GM12878 (cell line): ENCODE results near the gene PPP1CC. TPM values are rescaled to one million over a fixed set of nuclear protein-coding genes. Genes with fewer than 3 reads are reported as not detected.

Source experiments
- CHD4 ChIP-seq: fragments of 200-600 bp; sonication (generic); IDR thresholded peaks from 2 replicates; pipeline ENCODE4 v1.6.1; 2016; ENCODE audit warnings: mild to moderate bottlenecking
- DPF2 ChIP-seq: fragments of 450-650 bp; IDR thresholded peaks from 2 replicates; pipeline ENCODE4 v1.6.1; 2017; ENCODE audit warnings: mild to moderate bottlenecking
- EED ChIP-seq: sonication (generic); IDR thresholded peaks from 2 replicates; pipeline ENCODE4 v1.6.1; 2016; ENCODE audit warnings: antibody characterized with exemption, low read depth
- HCFC1 ChIP-seq: fragments of 150-350 bp; IDR thresholded peaks from 2 replicates; pipeline ENCODE4 v1.6.1; 2014; ENCODE audit warnings: low read length
- IKZF1 ChIP-seq: fragments of 450-650 bp; conservative IDR thresholded peaks from 2 replicates; pipeline ENCODE4 v1.6.1; 2017; ENCODE audit warnings: antibody characterized with exemption, mild to moderate bottlenecking
- IKZF2 ChIP-seq, 2 experiments: fragments of 450-650 bp; IDR thresholded peaks; 2 replicates each; pipeline ENCODE4 v1.6.1; 2017; ENCODE audit warnings: mild to moderate bottlenecking in 2 of 2, moderate library complexity in 2 of 2
- JUNB ChIP-seq: IDR thresholded peaks from 2 replicates; pipeline ENCODE4 v1.6.1; 2016; ENCODE audit warnings: antibody characterized with exemption, mild to moderate bottlenecking
- KDM1A ChIP-seq: fragments of 200-600 bp; sonication (generic); IDR thresholded peaks from 2 replicates; pipeline ENCODE4 v1.6.1; 2016; ENCODE audit warnings: borderline replicate concordance
- NFXL1 ChIP-seq: fragments of 450-650 bp; IDR thresholded peaks from 2 replicates; pipeline ENCODE4 v1.6.1; 2017; ENCODE audit warnings: antibody characterized with exemption, mild to moderate bottlenecking, borderline replicate concordance
- NFYA ChIP-seq: IDR thresholded peaks from 2 replicates; pipeline ENCODE4 v1.6.1; 2011; ENCODE audit warnings: low read depth, mild to moderate bottlenecking, low read length, improper control_type of control experiment, borderline replicate concordance
- NFYB ChIP-seq: IDR thresholded peaks from 2 replicates; pipeline ENCODE4 v1.6.1; 2011; ENCODE audit warnings: low read depth, mild to moderate bottlenecking, low read length, improper control_type of control experiment, moderate library complexity; ENCODE audit not compliant: insufficient read depth
- PML ChIP-seq: IDR thresholded peaks from 2 replicates; pipeline ENCODE4 v1.6.1; 2012; ENCODE audit warnings: low read length, inconsistent platforms
- POU2F2 ChIP-seq: IDR thresholded peaks from 3 replicates; pipeline ENCODE4 v1.6.1; 2011; ENCODE audit warnings: low read depth, mild to moderate bottlenecking, low read length, borderline replicate concordance
- SMAD1 ChIP-seq: fragments of 450-650 bp; IDR thresholded peaks from 2 replicates; pipeline ENCODE4 v1.6.1; 2018; ENCODE audit warnings: mild to moderate bottlenecking, low read depth; ENCODE audit not compliant: partially characterized antibody
- SRF ChIP-seq, 2 experiments: IDR thresholded peaks; 2 replicates each; pipeline ENCODE4 v1.6.1; 2011; ENCODE audit warnings: low read depth in 2 of 2, low read length in 2 of 2, mild to moderate bottlenecking in 1 of 2, moderate library complexity in 1 of 2
- SUZ12 ChIP-seq: fragments of 200-600 bp; sonication (generic); IDR thresholded peaks from one replicate; pipeline ENCODE4 v1.6.1; 2018; ENCODE audit warnings: antibody characterized with exemption, mild to moderate bottlenecking; ENCODE audit not compliant: unreplicated experiment
- TAF1 ChIP-seq: IDR thresholded peaks from 2 replicates; pipeline ENCODE4 v1.6.1; 2011; ENCODE audit warnings: mild to moderate bottlenecking, low read depth, low read length, borderline replicate concordance
- TBL1XR1 ChIP-seq: IDR thresholded peaks from 2 replicates; pipeline ENCODE4 v1.6.1; 2012; ENCODE audit warnings: low read depth, low read length, improper control_type of control experiment
- TCF12 ChIP-seq: IDR thresholded peaks from 2 replicates; pipeline ENCODE4 v1.6.1; 2011; ENCODE audit warnings: low read depth, mild to moderate bottlenecking, low read length
- YY1 ChIP-seq: IDR thresholded peaks from 2 replicates; pipeline ENCODE4 v1.6.1; 2011; ENCODE audit warnings: low read depth, mild to moderate bottlenecking, low read length
- ZNF207 ChIP-seq: fragments of 450-650 bp; IDR thresholded peaks from 2 replicates; pipeline ENCODE4 v1.6.1; 2014; ENCODE audit warnings: antibody characterized with exemption, mild to moderate bottlenecking, borderline replicate concordance
- polyA plus RNA-seq, 11 experiments: library from polyadenylated mRNA; depleted of rRNA in 4 of 11; unstranded in 6 of 11; stranded (reverse) in 5 of 11; fragments of >200 nt; fragmentation: Nextera tagmentation in 4 of 11; fragmentation: Illumina TruSeq in 1 of 11; extraction: Ambion mirVana in 4 of 11; extraction: Trizol in 1 of 11; gene quantifications; 1 replicate in 1 of 11; 2 replicates in 10 of 11; pipeline versions ENCODE4 v1.2.1 to v1.2.3, GENCODE V29; 2011 to 2016; ENCODE audit warnings: inconsistent platforms in 2 of 11, missing spikeins in 2 of 11, low read depth in 1 of 11
- total RNA-seq, 4 experiments: library from RNA; depleted of rRNA in 3 of 4; stranded (reverse); fragments of >200 nt in 3 of 4; fragmentation: Illumina TruSeq in 1 of 4; extraction: Trizol in 1 of 4; gene quantifications; 2 replicates each; pipeline versions ENCODE4 v1.2.1 to v1.2.3, GENCODE V29; 2013 to 2021
- TF ChIP-seq, protein P1 (sequence below), 3 experiments: IDR thresholded peaks in 2 of 3; conservative IDR thresholded peaks in 1 of 3; 2 replicates each; pipeline ENCODE4 v1.5.1; 2011; ENCODE audit warnings: low read depth in 3 of 3, low read length in 3 of 3, mild to moderate bottlenecking in 3 of 3, control low read depth in 2 of 3, moderate library complexity in 2 of 3, inconsistent platforms in 1 of 3, mixed read lengths in 1 of 3; ENCODE audit not compliant: control insufficient read depth in 2 of 3, insufficient read depth in 1 of 3; ENCODE audit errors: extremely low read depth in 1 of 3
- TF ChIP-seq, protein P2 (sequence below): IDR thresholded peaks from 2 replicates; pipeline ENCODE4 v1.6.1; 2012; ENCODE audit warnings: low read depth, low read length, improper control_type of control experiment
- TF ChIP-seq, protein P3 (sequence below): fragments of 450-650 bp; formaldehyde crosslinking; IDR thresholded peaks from 2 replicates; pipeline ENCODE4 v1.5.0; 2022; ENCODE audit warnings: mild to moderate bottlenecking, missing genetic modification characterization
- TF ChIP-seq, protein P4 (sequence below): IDR thresholded peaks from 2 replicates; pipeline ENCODE4 v1.6.1; 2012; ENCODE audit warnings: low read depth, low read length, improper control_type of control experiment

PPP1CC gene
- total and polyA plus RNA-seq, 10 of the 15 experiments (the other 5 are each of a cell fraction or from before 2014, with no cell fraction given) = 64.4 to 279 (median 157) TPM

DNA sequence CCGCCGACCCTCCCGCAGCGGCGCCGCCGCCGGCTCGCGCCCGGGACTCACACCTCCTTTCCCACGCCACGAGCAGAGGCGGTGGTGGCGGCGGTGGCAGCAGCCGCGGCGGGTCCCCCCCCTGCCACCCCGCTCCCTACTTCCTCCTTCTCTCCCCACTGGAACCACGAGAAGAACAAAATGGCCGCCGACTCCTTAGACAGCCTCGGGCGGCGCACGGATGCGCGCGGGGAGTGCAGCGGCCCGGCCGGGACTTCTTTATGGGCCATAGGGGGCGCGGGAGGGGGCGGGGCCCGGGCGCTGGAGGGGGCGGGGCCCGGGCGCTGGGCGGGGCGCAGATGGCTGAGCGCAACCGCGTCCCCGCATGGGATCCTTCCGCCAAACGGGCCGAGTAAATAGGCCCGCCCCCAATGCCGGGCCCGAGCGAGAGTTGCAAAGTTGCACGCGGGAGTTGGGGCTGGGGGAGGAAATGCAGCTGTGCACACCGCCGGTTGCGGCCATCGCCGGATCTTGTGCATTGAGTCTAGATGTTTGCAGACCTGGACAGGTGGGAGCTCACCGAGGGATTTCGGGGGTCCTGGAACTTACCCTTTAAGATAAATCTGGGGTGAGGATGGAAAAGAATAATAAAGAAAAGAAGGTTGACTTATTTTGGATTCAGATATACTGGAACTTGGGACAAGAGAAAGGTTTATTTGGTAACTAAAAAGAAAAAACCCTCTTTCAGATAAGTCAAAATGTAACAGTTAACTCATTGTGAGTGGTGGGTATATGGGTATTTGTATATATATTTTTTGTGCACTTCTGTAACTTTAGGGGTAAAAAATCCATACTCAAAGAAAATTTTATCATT, at the start of gene PPP1CC (continued):
- TF ChIP-seq, protein P1, sequence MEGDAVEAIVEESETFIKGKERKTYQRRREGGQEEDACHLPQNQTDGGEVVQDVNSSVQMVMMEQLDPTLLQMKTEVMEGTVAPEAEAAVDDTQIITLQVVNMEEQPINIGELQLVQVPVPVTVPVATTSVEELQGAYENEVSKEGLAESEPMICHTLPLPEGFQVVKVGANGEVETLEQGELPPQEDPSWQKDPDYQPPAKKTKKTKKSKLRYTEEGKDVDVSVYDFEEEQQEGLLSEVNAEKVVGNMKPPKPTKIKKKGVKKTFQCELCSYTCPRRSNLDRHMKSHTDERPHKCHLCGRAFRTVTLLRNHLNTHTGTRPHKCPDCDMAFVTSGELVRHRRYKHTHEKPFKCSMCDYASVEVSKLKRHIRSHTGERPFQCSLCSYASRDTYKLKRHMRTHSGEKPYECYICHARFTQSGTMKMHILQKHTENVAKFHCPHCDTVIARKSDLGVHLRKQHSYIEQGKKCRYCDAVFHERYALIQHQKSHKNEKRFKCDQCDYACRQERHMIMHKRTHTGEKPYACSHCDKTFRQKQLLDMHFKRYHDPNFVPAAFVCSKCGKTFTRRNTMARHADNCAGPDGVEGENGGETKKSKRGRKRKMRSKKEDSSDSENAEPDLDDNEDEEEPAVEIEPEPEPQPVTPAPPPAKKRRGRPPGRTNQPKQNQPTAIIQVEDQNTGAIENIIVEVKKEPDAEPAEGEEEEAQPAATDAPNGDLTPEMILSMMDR (IDR thresholded peaks at IDR 0.05 in 2 of 3, conservative IDR thresholded peaks at IDR 0.05 in 1 of 3; ENCODE audit: control insufficient read depth in 2 of 3, extremely low read depth in 1 of 3, insufficient read depth in 1 of 3, low read depth in 3 of 3, low read length in 3 of 3) = no peak
- TF ChIP-seq, protein P2, sequence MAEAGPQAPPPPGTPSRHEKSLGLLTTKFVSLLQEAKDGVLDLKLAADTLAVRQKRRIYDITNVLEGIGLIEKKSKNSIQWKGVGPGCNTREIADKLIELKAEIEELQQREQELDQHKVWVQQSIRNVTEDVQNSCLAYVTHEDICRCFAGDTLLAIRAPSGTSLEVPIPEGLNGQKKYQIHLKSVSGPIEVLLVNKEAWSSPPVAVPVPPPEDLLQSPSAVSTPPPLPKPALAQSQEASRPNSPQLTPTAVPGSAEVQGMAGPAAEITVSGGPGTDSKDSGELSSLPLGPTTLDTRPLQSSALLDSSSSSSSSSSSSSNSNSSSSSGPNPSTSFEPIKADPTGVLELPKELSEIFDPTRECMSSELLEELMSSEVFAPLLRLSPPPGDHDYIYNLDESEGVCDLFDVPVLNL = no peak
- TF ChIP-seq EED (peak; percentile 76), IKZF2 (IDR thresholded peaks at IDR 0.05) (peak; percentile 83 to 88), SUZ12 (no peak), TCF12 (no peak), SMAD1 (peak; percentile 19), JUNB (no peak), NFYB (no peak), NFYA (no peak), IKZF1 (peak; percentile 95), NFXL1 (no peak), KDM1A (no peak), PML (0 out of 2 replicates have a peak, but pooled peaks have one; percentile 37), HCFC1 (peak; percentile 42), SRF (IDR thresholded peaks at IDR 0.05; ENCODE audit: low read depth in 2 of 2, low read length in 2 of 2) (peak in 1 of 2 experiments; percentile 41; a peak in 1 of 4 replicates), POU2F2 (peak; percentile 55; the same call in 1 of the 3 replicates), CHD4 (no peak), DPF2 (peak; percentile 69), TBL1XR1 (no peak), YY1 (peak; percentile 96), TAF1 (peak; percentile 95), ZNF207 (no peak)
- TF ChIP-seq, protein P3, sequence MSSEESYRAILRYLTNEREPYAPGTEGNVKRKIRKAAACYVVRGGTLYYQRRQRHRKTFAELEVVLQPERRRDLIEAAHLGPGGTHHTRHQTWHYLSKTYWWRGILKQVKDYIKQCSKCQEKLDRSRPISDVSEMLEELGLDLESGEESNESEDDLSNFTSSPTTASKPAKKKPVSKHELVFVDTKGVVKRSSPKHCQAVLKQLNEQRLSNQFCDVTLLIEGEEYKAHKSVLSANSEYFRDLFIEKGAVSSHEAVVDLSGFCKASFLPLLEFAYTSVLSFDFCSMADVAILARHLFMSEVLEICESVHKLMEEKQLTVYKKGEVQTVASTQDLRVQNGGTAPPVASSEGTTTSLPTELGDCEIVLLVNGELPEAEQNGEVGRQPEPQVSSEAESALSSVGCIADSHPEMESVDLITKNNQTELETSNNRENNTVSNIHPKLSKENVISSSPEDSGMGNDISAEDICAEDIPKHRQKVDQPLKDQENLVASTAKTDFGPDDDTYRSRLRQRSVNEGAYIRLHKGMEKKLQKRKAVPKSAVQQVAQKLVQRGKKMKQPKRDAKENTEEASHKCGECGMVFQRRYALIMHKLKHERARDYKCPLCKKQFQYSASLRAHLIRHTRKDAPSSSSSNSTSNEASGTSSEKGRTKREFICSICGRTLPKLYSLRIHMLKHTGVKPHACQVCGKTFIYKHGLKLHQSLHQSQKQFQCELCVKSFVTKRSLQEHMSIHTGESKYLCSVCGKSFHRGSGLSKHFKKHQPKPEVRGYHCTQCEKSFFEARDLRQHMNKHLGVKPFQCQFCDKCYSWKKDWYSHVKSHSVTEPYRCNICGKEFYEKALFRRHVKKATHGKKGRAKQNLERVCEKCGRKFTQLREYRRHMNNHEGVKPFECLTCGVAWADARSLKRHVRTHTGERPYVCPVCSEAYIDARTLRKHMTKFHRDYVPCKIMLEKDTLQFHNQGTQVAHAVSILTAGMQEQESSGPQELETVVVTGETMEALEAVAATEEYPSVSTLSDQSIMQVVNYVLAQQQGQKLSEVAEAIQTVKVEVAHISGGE (CRISPR knock-in tag) = no peak
- TF ChIP-seq, protein P4, sequence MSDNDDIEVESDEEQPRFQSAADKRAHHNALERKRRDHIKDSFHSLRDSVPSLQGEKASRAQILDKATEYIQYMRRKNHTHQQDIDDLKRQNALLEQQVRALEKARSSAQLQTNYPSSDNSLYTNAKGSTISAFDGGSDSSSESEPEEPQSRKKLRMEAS = 0 out of 2 replicates have a peak, but pooled peaks have one; percentile 34
